ENCODE results near the gene MPP3.

- TF ChIP-seq NR1H2 (CRISPR knock-in tag; IDR thresholded peaks at IDR 0.05) (no peak), MAX (CRISPR knock-in tag; IDR thresholded peaks at IDR 0.05) (no peak), CTCF (IDR thresholded peaks at IDR 0.05) (no peak), MLX (CRISPR knock-in tag; IDR thresholded peaks at IDR 0.05) (no peak), TP53 (CRISPR knock-in tag; IDR thresholded peaks at IDR 0.05) (no peak), ZNF263 (CRISPR knock-in tag; IDR thresholded peaks at IDR 0.05; ENCODE audit: low read depth) (no peak), SP1 (CRISPR knock-in tag; conservative IDR thresholded peaks at IDR 0.05) (no peak)
These were observed 40.9 kb upstream of the MPP3 start for GRCh38 chr17:43873815-43874214.
